HCT116 (cell line): Measurements from ENCODE around the gene GIMAP6. TPM values are rescaled to one million over a fixed set of nuclear protein-coding genes. Genes with fewer than 3 reads are reported as not detected.
"Not testable (repeated sequence)": the region's sequence is repeated elsewhere in the genome, so short reads cannot be mapped to it uniquely, and the experiment has no call there.

Experiments
- ATAC-seq: fragments of 200-7000 bp; cut with Tn5 transposase; 2 replicates; pipeline ENCODE4 v1.9.1; 2020; ENCODE audit warnings: mild to moderate bottlenecking, moderate library complexity
- BruUV-seq: library from RNA; stranded (reverse); fragments of 400-500 nt; replicated peaks from 2 replicates; lab custom pipeline; 2021; lab: Mats Ljungman, UMichigan
- CTCF ChIA-PET: fragments of 300-600 bp; sonication (Branson Sonifier 250); formaldehyde crosslinking; loops from one replicate; lab custom pipeline; 2021; ENCODE audit warnings: antibody characterized with exemption; lab: Charles Lee
- POLR2A ChIA-PET: fragments of 300-600, 350-600 bp; sonication (Branson Sonifier 250); formaldehyde crosslinking; loops from one replicate; lab custom pipeline; 2021; ENCODE audit warnings: antibody characterized with exemption; lab: Charles Lee
- RAD21 ChIA-PET, 2 experiments: fragments of 300-600 bp; sonication (Branson Sonifier 250); formaldehyde crosslinking; loops; one replicate each; lab custom pipeline; 2023; ENCODE audit warnings: low total read pairs in 2 of 2; ENCODE audit not compliant: uncharacterized antibody in 2 of 2, unreplicated experiment in 2 of 2, low non-redundant PET in 1 of 2; lab: Charles Lee
- DNase-seq: peaks from one replicate; pipeline ENCODE4 v3.0.0-alpha.2; 2010; ENCODE audit warnings: low read depth, low spot score
- H2AFZ ChIP-seq: fragments of 200-600 bp; shearing (Covaris generic), sonication (generic); 2 replicates; pipeline ENCODE4 v1.6.1; 2017; ENCODE audit warnings: low read depth, mixed run types, mixed read lengths, antibody characterized with exemption, low read length; ENCODE audit not compliant: poor library complexity, severe bottlenecking
- H3K27ac ChIP-seq: 2 replicates; pipeline ENCODE4 v1.5.1; 2012; ENCODE audit warnings: low read depth, low read length
- H3K27me3 ChIP-seq: fragments of 200-600 bp; sonication (generic); 2 replicates; pipeline ENCODE4 v1.6.1; 2016; ENCODE audit warnings: mixed run types, low read length, mixed read lengths; ENCODE audit not compliant: insufficient read depth
- H3K36me3 ChIP-seq, 2 experiments: fragments of 200-500 bp in 1 of 2; fragments of 200-600 bp in 1 of 2; sonication (Bioruptor generic) in 1 of 2; sonication (generic) in 1 of 2; 2 replicates each; pipeline versions ENCODE4 v1.5.1 to v1.6.1; 2014 to 2016; ENCODE audit warnings: low read length in 2 of 2, inconsistent platforms in 1 of 2, mixed read lengths in 1 of 2, mixed run types in 1 of 2; ENCODE audit not compliant: insufficient read depth in 2 of 2, control insufficient read depth in 1 of 2
- H3K4me1 ChIP-seq, 2 experiments: fragments of 200-600 bp in 1 of 2; sonication (generic) in 1 of 2; 2 replicates each; pipeline versions ENCODE4 v1.5.1 to v1.6.1; 2012 to 2017; ENCODE audit warnings: low read length in 2 of 2, inconsistent platforms in 1 of 2, mild to moderate bottlenecking in 1 of 2, mixed read lengths in 1 of 2, mixed run types in 1 of 2, moderate library complexity in 1 of 2; ENCODE audit not compliant: insufficient read depth in 2 of 2, control insufficient read depth in 1 of 2
- H3K4me2 ChIP-seq: fragments of 200-600 bp; sonication (generic); 2 replicates; pipeline ENCODE4 v1.6.1; 2017; ENCODE audit warnings: mixed run types, low read length, mixed read lengths
- H3K4me3 ChIP-seq, 2 experiments: fragments of 200-600 bp in 1 of 2; sonication (generic) in 1 of 2; replicated peaks in 1 of 2; 2 replicates each; pipeline ENCODE4 v1.5.1; 2011 to 2016; ENCODE audit warnings: low read length in 2 of 2, control low read depth in 1 of 2, low read depth in 1 of 2, mild to moderate bottlenecking in 1 of 2, mixed read lengths in 1 of 2, mixed run types in 1 of 2
- H3K79me2 ChIP-seq: fragments of 200-600 bp; sonication (generic); 2 replicates; pipeline ENCODE4 v1.6.1; 2017; ENCODE audit warnings: mild to moderate bottlenecking, mixed run types, low read length, moderate library complexity, mixed read lengths; ENCODE audit not compliant: insufficient read depth
- H3K9ac ChIP-seq: fragments of 200-600 bp; sonication (generic); 2 replicates; pipeline ENCODE4 v1.6.1; 2016; ENCODE audit warnings: low read length, mixed read lengths
- H3K9me2 ChIP-seq: fragments of 200-600 bp; sonication (generic), shearing (Covaris generic); 2 replicates; pipeline ENCODE4 v1.6.1; 2017; ENCODE audit warnings: mixed run types, mild to moderate bottlenecking, moderate library complexity; ENCODE audit not compliant: insufficient read depth
- H3K9me3 ChIP-seq, 2 experiments: fragments of 200-500 bp in 1 of 2; fragments of 200-600 bp in 1 of 2; sonication (Bioruptor generic) in 1 of 2; sonication (generic) in 1 of 2; 2 replicates each; pipeline ENCODE4 v1.6.1; 2014 to 2017; ENCODE audit warnings: low read length in 2 of 2, mixed read lengths in 2 of 2, inconsistent platforms in 1 of 2, low read depth in 1 of 2, mild to moderate bottlenecking in 1 of 2, mixed run types in 1 of 2, moderate library complexity in 1 of 2; ENCODE audit not compliant: control insufficient read depth in 1 of 2, insufficient read depth in 1 of 2
- H4K20me1 ChIP-seq: fragments of 200-600 bp; sonication (generic), shearing (Covaris generic); 2 replicates; pipeline ENCODE4 v1.6.1; 2017; ENCODE audit warnings: mixed run types, mild to moderate bottlenecking, moderate library complexity; ENCODE audit not compliant: insufficient read depth
- CTCF ChIP-seq, 3 experiments: fragments of 200-600 bp in 1 of 3; sonication (generic) in 1 of 3; IDR thresholded peaks in 2 of 3; conservative IDR thresholded peaks in 1 of 3; 2 replicates each; pipeline ENCODE4 v1.5.1; 2012 to 2017; ENCODE audit warnings: low read depth in 2 of 3, low read length in 2 of 3, antibody characterized with exemption in 1 of 3, borderline replicate concordance in 1 of 3, control low read depth in 1 of 3, mild to moderate bottlenecking in 1 of 3, mixed read lengths in 1 of 3, mixed run types in 1 of 3, moderate library complexity in 1 of 3; ENCODE audit not compliant: insufficient read depth in 1 of 3
- EGR1 ChIP-seq: IDR thresholded peaks from 2 replicates; pipeline ENCODE4 v1.6.1; 2012; ENCODE audit warnings: low read depth
- EZH2 ChIP-seq: fragments of 200-600 bp; sonication (generic); IDR thresholded peaks from 2 replicates; pipeline ENCODE4 v1.6.1; 2017; ENCODE audit warnings: antibody characterized with exemption, mixed run types
- JUND ChIP-seq: IDR thresholded peaks from 2 replicates; pipeline ENCODE4 v1.6.1; 2012
- POLR2AphosphoS5 ChIP-seq: IDR thresholded peaks from 2 replicates; pipeline ENCODE4 v1.6.1; 2011; ENCODE audit warnings: mild to moderate bottlenecking, low read depth, low read length, moderate library complexity
- RAD21 ChIP-seq: IDR thresholded peaks from 2 replicates; pipeline ENCODE4 v1.6.1; 2012; ENCODE audit warnings: low read depth, mild to moderate bottlenecking
- REST ChIP-seq: IDR thresholded peaks from 2 replicates; pipeline ENCODE4 v1.6.1; 2012; ENCODE audit warnings: low read depth
- SIN3A ChIP-seq: IDR thresholded peaks from 2 replicates; pipeline ENCODE4 v1.6.1; 2012; ENCODE audit warnings: low read depth
- SP1 ChIP-seq: IDR thresholded peaks from 2 replicates; pipeline ENCODE4 v1.6.1; 2012; ENCODE audit warnings: low read depth
- ZFX ChIP-seq: fragments of 450-650 bp; IDR thresholded peaks from 2 replicates; pipeline ENCODE4 v1.6.1; 2017
- intact Hi-C: fragments of 100-400 bp; cut with micrococcal nuclease; formaldehyde crosslinking; loops from 2 replicates; pipeline ENCODE4 v1.10.0; 2022
- total RNA-seq: library from RNA; stranded (reverse); gene quantifications from one replicate; pipeline ENCODE4 v1.2.1, GENCODE V29; 2021; ENCODE audit not compliant: unreplicated experiment

GIMAP6 gene
- total RNA-seq, 1 experiment from 2014 or later = 0.12 TPM

- ChIA-PET RAD21 (no interaction called here), CTCF (no interaction called here), POLR2A (no interaction called here)
- Histone ChIP-seq H3K9me2 (no peaks in the 10 kb centered on the region), H3K27ac (no peak overlapping the region), H3K27me3 (no peaks in the 10 kb centered on the region), H3K36me3 (no peaks in the 10 kb centered on the region), H3K4me1 (no peaks in the 10 kb centered on the region), H3K9ac (no peak overlapping the region), H3K79me2 (no peaks in the 10 kb centered on the region), H2AFZ (no peak overlapping the region), H4K20me1 (no peaks in the 10 kb centered on the region), H3K9me3 (no peaks in the 10 kb centered on the region), H3K4me2 (no peak overlapping the region), H3K4me3 (no peak overlapping the region)
- intact Hi-C loops = no loop called here
- TF ChIP-seq EGR1 = no peak
- DNase-seq (no peak), ATAC-seq (no peak)
- no TSS peak for BruUV-seq
These were observed 22.0 kb downstream of the GIMAP6 start for GRCh38 chr7:150610233-150610632.

- H2AFZ ChIP-seq, H3K9ac ChIP-seq, H3K4me3 ChIP-seq, H3K4me2 ChIP-seq, RAD21 ChIA-PET, BruUV-seq, H4K20me1 ChIP-seq, ATAC-seq, H3K27ac ChIP-seq, H3K9me3 ChIP-seq, H3K36me3 ChIP-seq, POLR2A ChIA-PET, H3K27me3 ChIP-seq, H3K79me2 ChIP-seq, H3K4me1 ChIP-seq, intact Hi-C loops, CTCF ChIA-PET, H3K9me2 ChIP-seq, DNase-seq: not testable (repeated sequence)
These were observed 28.6 kb downstream of the GIMAP6 start for GRCh38 chr7:150603600-150603999.

- H4K20me1 ChIP-seq = no peaks in the 10 kb centered on the region
- H3K4me1 ChIP-seq = no peaks in the 10 kb centered on the region
- intact Hi-C loops = no loop called here
- H3K27ac ChIP-seq = no peak overlapping the region
- H3K27me3 ChIP-seq = peaks cover 3% of the 10 kb centered on the region; the same call in 1 of the 2 replicates
- no peaks in the 10 kb centered on the region for H3K79me2 ChIP-seq
- BruUV-seq = no TSS peak
- H2AFZ ChIP-seq = no peak overlapping the region
- ChIA-PET POLR2A (no interaction called here), CTCF (no interaction called here), RAD21 (no interaction called here)
- ATAC-seq (no peak), DNase-seq (no peak)
- no peak overlapping the region for H3K9ac ChIP-seq
- H3K9me3 ChIP-seq = no peaks in the 10 kb centered on the region
- H3K36me3 ChIP-seq = no peaks in the 10 kb centered on the region
- H3K4me3 ChIP-seq = no peak overlapping the region
- H3K9me2 ChIP-seq = no peaks in the 10 kb centered on the region
- no peak overlapping the region for H3K4me2 ChIP-seq
- TF ChIP-seq JUND (no peak), ZFX (no peak), POLR2AphosphoS5 (no peak), CTCF (IDR thresholded peaks at IDR 0.05 in 2 of 3, conservative IDR thresholded peaks at IDR 0.05 in 1 of 3; ENCODE audit: borderline replicate concordance in 1 of 3, insufficient read depth in 1 of 3, low read depth in 2 of 3, low read length in 2 of 3) (no peak), SP1 (no peak), REST (no peak), SIN3A (no peak), RAD21 (no peak), EZH2 (no peak)
These were observed 36.8 kb downstream of the GIMAP6 start for GRCh38 chr7:150595361-150595760.
